ENCODE measurements around the gene HOXD12.

The HOXD12 gene

GRCh38 chr2:176122683-176123410 is 23.3 kb downstream of the HOXD12 start, which contains the start of gene HOXD9:
TSS of gene HOXD9 (plus strand) at chr2:176122719. CDS start at chr2:176122769, 50 bp downstream.
- DNase-seq = no peak

DNA sequence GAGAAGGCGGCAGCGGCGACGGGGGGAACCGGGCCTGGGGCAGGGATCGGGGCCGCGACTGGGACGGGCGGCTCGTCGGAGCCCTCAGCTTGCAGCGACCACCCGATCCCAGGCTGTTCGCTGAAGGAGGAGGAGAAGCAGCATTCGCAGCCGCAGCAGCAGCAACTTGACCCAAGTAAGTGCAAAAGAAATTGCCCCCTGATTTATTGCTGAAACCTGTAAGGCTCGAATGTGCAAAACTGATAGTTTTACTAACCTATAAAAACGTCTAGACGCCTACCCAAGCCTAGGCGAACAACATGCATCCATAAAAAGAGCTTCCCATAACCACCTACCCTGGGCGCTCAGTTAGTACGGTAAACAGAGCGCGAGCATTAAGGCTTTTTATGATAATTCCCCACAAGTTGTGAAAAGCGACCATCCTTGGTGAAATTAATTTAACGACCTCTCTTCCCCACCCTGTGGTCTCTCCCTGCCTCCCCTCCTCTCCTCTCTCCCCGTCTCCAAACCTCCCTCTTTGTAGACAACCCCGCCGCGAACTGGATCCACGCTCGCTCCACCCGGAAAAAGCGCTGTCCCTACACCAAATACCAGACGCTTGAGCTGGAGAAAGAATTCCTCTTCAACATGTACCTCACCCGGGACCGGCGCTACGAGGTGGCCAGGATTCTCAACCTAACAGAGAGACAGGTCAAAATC is 24.0 kb downstream of the HOXD12 start:
- no peak for DNase-seq

- no peak for DNase-seq
These were observed 24.7 kb downstream of the HOXD12 start for GRCh38 chr2:176124110-176124946.

DNA sequence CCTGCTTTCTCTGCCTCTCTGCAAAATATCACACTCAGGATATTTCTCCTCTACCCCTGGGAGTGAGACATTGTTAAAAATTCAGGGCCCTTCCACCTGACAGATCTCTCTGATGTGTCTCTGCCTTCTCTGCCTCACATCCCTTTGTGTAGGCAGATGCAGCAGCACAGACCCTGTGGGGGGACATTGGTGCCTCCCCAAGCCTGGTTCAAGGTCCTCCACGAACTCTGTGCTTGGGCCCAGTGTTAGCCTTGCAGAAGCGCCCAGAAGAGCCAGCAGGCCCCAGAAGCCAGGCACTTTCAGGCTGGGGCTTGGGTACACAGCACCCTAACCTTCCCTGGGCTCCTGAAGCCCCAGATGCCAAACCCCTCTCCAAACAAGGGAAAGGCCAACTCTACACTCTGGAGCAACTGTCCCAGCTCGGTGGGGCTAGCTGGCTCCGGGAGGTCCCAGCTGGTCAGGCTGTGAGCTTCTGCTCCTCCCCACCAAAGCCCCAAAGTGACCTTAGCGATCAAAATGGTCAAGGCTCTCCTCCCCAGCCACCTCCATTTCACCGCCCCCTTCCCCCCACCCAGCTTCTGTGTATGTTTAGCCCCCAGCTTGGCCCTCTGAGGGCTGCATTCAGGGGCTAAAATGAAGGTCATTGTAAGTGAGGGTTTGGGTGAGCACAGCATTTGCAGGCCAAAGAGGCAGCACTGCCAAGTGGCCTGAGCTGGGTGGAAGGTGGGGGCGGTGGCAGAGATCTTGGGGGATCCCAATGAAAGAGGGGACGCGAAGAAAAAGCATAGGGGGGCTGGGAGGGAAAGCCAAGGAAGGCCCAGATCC is 25.6 kb downstream of the HOXD12 start:
- DNase-seq = no peak

DNA sequence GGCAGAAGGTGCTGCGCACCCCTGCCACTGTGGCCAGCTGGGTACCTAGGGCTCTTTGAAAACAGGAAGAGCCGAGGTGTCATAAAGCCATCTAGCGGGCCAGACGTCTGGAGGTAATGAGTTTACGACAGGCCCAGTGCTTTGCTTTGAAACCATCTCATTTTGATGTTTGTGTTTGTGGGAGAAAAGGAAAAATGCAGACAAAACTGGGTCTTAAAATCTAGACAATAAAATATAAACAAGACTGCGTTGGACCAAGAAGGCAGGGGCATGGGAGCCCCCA is 26.1 kb downstream of the HOXD12 start:
- DNase-seq = no peak

- peak; percentile 65 for DNase-seq
These were observed 27.6 kb downstream of the HOXD12 start for GRCh38 chr2:176126929-176127773.

DNA sequence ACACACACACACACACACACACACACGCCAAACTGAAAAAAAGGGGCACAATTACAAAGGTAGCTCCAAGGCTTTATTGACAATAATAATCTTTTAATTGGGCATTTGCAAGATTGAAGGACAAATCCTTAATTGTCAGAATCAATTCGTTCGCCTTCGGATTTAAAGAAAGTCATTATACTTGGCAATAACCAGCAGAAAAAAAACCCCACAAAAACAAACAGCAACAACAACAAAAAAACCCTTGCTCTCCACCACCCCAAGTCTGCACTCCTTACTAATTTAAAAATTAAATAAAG is 28.1 kb downstream of the HOXD12 start:
- no peak for DNase-seq

GRCh38 chr2:176128172-176128981 is 28.8 kb downstream of the HOXD12 start:
- DNase-seq = peak; percentile 79

DNA sequence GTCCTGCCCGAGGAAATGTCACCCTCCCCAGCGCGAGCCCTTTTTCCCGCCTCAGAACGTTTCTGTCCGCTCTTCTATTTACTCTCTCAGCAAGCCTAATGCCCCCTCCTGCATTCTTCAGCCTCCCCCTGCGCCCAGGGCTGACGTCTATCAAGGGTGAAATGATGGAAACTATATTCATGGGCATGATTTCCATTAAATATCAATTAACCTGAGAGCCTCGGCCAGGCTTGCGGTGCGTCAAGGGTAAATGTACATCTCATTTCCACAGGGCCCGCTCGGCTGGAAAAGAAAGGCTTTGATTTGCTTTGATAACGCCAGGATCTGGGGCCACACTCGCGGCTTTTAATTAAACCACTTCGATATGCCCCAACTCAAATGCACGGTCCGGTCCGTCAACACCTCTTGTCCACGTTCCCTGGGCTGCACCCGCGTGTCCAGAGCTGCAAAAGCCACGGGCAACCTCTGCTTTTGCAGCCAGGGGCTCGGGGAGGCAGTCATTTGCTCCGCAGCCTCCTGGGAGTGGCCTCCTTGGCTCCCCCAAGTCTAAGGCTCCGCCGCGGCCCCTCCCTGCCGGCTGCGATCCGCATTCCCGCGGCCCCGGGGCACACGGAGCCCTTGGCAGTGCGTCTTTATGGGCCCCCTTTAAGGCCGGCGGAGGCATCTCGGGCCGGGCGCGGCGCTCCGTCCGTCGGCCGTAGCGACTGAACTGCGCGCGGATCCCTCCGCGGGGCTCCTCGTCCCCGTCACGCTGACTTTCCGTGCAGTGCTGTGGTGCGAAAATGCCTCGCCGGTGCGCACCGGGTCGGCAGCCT is 29.6 kb downstream of the HOXD12 start, which contains the start of gene HOXD8:
HOXD8 (plus strand) TSS at position 724 of the 815 bp plus-strand sequence. CDS start 662 bp downstream, outside the sequence.
- peak; percentile 79 for DNase-seq

DNA sequence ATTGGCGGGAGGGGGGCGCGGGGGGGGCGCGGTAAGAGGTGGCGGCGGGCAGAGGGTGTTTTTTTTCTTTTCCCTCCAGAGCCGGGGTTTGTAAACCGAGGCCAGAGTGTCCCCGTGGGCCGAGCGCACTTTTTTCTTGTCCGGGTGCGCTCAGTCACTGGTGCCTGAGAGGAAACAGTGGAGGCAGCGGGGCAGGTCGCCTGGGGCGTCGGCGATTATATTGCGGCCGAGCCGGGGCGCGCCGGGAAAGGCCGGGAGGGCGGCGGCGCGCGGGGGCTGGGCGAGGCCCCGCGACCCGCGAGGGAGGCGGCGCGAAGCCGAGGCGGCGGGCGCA is 30.2 kb downstream of the HOXD12 start:
- DNase-seq = no peak

DNA sequence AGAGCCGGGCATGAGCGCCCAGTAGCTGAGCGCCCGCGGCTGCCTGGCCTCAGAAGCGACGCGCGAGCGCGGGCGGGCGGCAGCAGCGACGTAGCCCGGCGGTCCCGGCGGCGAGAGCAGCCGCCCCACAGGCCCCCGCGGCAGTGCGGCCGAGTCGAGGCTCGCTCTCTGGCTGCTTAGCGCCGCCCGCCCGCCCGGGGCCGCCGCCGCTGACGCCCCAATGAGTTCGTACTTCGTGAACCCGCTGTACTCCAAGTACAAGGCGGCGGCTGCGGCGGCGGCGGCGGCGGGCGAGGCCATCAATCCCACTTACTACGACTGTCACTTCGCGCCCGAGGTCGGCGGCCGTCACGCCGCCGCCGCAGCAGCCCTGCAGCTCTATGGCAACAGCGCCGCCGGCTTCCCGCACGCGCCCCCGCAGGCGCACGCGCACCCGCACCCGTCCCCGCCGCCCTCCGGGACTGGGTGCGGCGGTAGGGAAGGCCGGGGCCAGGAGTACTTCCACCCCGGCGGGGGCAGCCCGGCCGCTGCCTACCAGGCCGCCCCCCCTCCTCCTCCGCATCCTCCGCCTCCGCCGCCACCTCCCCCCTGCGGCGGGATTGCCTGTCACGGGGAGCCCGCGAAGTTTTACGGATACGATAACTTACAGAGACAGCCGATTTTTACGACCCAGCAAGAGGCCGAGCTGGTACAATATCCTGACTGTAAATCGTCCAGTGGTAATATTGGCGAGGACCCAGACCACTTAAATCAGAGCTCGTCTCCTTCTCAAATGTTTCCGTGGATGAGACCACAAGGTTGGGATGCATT is 30.8 kb downstream of the HOXD12 start:
- DNase-seq = peak; percentile 31

GRCh38 chr2:176130957-176131847 is 31.6 kb downstream of the HOXD12 start:
- DNase-seq = no peak

GRCh38 chr2:176131848-176132158 is 32.2 kb downstream of the HOXD12 start:
- no peak for DNase-seq

GRCh38 chr2:176132205-176133171 is 32.9 kb downstream of the HOXD12 start:
- DNase-seq = peak; percentile 82

DNA sequence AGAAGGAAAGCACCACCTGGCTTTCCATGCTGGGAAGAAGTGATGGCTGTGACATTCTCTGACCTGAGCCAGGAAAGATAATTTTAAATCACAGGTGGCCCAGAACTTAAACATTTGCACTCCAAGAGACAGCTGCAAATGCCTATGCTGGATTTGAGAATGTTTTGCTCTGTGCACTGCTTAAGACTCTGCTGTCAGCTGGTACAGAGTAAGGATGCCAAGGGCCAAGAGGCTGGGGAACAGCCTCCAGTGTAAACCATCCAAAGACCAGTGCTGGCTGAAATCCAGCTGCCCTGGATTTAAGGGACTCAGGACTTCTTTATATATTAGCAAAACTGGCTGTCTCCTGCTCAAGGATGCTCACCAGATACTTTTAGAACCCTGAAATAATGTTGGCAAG is 33.8 kb downstream of the HOXD12 start:
- DNase-seq = no peak

DNA sequence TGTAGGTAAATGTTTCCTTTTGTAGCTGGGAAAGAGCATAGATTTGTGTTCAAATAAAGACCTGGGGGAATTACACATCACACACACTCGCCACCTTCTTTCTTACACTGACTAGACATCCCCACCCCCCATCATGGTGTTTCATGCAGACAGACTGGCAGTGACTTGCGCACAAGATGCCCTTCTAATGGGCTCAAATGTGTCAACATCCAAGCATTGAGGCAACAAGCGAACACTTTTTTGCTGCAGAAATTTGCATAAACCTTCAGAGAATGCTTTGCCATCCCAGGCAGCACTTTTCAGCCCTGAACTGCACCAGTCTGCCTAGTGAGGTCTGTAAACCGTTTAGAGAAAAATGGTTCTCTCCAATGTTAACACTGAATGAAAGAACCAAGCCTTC is 34.4 kb downstream of the HOXD12 start:
- no peak for DNase-seq

DNA sequence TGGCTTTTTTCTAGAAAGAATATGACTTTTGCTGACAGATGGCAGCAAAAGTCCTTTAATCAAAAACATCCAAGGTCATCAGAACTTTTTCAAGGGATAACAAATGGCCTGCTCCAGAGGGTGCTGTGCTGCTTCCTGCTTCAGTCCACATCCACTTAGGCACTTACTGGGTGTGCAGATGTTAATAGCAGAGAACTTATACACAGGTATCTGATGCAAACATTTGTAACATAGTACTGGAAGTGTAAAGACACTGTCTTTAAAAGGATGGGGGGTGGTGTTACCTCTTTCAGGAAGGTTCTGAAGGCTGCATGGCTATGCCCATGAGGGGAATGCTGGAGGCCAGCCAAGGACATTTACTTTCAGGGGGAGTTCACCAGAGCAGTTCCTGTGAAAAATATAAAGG is 35.4 kb downstream of the HOXD12 start:
- DNase-seq = no peak
